HG03175 (cell line): ENCODE results near the gene ADGRD1.
"Not testable (repeated sequence)": the region's sequence is repeated elsewhere in the genome, so short reads cannot be mapped to it uniquely, and the experiment has no call there.

Experiments
- ATAC-seq: cut with Tn5 transposase; IDR thresholded peaks from one replicate; pipeline ENCODE4 v1.9.1; 2021; ENCODE audit warnings: mild to moderate bottlenecking, moderate library complexity; ENCODE audit not compliant: unreplicated experiment

The ADGRD1 gene

DNA sequence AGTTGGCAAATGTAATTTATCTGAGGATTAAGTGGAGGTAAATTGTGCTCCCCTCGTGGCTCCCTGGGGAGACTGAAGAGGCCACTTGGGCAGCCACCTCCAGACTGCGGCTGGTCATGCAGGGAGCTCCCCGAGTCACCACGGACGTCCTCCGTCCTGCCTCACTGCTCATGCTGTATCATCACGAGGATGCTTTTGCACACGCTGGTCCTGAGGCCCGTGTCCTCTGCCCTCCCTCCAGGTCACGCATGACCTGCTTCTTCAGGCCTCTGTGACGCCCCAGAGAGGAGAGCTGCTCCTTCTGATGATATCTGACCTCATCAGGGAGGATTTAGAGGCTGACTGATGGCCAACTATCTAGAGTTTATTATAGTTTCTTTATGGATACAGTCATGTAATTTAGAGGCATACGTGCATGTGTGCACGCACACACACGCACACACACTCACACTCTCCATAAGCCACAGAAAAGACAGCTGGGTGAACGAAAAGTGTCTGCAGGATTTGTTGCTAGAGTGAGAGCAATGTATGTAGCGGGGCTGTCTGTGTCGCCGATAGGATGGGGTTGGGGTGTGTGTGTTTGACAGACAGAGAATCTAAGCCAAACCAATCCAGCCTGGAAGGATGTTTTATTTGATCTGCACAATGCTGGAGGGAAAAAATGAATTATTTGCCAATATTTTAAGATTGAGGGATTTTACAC lies 160.0 kb downstream of the ADGRD1 start:
- ATAC-seq = no peak

DNA sequence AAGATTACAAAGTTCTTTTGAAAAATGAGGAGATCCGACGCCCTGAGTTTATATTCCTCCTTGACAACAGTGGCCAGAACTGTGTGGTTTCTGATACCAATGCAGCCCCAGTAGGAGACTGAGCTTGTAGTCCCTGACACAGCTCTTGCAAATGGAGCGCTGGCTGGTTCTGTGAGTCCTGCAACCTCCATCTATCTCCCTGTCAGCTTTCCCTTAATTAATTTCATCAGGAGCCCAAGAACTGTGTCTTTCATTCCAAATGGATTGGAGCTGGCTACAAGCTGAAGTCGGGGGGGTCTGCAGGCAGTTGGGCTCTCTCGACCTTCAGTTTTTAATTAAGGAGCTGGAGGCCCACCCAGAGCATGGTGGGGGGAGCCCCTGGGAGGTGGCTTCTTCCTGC lies 160.6 kb downstream of the ADGRD1 start:
- no peak for ATAC-seq

DNA sequence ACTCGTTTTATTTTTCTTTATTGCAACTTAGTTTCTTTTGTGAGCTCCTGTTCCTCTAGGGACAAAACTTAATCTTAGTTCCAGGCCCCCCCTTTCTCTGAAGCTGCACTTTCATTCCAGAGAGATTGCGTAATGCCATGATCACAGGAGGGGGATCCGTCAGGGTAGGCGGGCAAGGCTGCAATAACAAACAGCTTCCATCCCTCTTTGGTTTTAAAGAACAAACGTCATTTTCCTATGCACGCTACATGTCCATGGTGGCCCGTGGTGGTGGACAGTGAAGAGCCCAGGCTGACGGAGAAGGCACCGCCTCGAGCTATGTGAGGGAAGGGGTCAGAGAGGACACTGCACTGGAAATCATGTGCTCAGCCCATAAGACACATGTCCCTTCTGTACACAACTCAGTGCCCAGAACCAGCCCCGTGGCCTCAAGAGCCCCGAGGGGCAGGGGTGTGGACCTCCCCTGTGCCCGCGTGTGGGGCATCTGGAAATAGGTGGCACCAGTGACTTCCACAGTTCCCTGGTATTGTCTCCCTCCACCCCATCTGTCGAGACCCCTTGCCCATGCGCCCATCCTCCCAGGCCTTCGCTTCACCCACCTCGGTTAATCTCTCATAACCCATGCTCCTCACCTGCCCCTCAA lies 161.4 kb downstream of the ADGRD1 start:
- ATAC-seq = no peak

DNA sequence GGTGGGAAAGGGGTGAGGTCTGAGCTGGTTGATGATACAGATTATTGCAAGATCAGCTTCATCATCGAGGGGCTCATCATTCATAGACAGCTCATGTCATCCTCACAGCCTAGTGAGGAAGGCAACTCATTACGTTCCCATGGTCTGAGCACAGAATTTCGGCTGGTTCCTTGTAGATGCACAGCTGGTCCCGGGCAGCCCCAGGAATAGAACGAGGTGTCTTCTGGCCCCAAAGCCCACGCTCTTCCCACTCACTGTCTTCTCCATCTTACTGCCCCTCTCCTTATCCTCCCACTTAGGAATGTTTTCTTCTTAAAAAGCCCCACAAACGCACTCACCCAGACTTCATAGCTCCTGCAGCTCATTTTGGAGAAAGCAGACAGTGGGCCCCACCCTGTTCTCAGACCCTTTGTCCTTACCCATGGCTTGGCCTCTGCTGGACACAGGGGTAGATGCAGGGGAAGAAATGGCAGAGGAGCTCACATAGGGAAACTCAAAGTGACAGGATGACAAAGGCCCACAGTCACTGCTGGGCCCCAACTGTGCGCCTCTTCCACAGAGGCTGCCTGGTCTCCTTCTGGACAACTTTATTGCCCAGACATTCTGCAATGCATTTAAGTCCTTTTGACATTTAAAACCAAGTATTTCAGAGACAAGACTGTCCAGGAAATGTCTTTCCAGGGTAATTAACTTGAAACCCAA lies 162.2 kb downstream of the ADGRD1 start:
- ATAC-seq = no peak

DNA sequence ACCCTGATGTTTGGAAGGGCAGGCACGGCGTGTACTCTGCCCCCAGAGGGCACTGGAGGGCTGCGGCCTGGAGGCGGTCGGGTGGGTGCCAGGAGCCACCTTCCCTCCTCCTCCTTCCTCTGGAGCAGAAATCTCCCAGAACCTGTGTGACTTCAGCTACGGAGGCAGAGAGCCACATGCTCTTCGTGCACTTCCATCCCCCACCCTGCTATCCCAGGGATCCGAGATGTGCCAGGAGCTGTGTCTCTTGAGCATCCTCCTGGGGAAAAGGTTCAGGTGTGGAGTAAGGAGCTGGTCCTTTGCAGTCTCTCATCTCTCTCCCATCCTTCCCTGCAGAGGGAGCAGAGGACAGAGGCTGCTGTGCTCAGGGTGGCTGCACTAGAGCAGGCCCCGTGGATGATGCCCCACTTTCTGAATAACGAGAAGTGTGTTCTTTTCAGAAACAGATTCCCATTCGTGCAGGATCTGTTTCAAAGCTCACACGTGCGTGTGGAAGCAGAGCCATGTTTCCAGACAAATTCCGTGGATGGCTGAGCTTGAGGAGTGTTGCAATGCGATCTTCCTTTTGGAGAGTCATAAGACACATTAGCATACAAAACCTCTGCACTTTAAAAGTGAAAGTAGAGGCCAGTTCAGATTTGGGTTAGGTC lies 162.9 kb downstream of the ADGRD1 start:
- no peak for ATAC-seq

DNA sequence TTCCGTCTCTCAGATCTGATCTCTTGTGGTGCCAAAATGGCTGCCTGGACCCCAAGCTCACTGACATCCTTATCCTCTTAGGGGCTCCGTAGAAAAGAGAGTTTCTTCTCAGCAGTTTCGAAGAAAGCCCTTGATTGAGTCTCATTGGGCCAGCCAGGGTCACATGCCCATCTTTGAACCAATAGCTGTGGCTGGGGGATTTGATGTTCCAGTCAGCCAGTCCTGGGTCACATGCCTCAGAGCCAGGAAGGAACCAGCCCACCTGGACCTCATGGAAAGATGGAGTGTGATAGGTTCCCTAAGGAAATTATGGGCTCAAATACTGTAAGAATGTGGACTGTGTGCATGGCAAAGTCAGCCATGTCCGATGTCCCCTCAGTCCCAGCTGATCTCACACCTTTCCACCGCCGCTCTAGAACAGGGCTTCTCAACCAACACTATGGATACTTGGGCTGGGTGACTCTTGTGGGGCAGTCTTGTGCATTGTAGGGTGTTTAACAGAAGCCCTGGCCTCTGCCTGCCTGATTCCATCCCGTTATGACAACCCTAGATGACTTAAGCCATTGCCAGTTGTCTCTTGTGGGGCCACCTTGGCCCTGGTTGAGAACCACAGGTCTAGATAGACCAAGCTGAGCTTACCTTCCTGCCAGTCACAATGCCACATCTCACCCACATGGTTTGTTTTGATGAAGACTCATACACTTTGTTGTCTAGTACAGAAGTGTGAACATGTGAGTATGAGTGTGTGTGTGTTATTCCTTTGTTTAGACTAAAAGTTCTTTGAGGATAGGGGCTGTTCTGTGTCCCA lies 163.9 kb downstream of the ADGRD1 start:
- no peak for ATAC-seq

DNA sequence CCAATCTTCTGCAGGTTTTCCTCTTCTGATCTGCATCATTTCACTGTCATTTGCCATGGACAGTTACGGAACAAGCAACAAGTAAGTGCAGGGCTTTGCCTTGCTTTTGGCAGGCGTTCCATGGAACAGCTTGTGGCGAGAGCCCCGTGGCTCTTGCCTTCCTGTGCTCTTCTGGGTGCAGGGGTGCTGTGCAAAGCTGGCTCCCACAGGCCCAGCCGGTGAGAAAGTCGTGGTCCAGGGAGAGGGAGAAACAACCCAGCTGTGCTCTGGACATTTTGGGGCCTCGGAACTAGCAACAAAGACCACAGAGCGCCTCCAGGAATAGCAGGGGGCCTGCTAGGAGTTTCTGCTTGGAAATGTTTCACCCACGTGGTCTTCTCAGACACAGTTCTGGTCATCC lies 164.7 kb downstream of the ADGRD1 start:
- ATAC-seq = no peak

DNA sequence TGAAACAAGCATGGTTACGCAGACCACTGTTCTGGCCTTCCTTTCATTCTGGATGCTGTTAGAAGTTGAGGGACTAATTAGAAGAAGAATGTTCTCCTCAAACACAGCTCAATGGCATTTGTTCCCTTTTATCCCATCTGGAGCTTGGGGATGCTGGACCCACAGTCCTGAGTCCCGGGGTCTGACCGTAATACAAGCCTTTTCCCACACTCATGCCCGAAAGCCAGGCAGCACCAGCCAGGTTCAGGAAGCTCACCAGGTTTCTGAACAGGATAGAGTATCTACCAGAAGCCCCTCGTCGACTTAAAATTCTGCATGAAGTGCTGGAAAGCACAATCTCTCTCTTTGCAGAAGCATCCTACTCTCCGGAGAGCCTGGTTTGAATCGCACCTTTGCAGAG lies 165.6 kb downstream of the ADGRD1 start:
- not testable (repeated sequence) for ATAC-seq

DNA sequence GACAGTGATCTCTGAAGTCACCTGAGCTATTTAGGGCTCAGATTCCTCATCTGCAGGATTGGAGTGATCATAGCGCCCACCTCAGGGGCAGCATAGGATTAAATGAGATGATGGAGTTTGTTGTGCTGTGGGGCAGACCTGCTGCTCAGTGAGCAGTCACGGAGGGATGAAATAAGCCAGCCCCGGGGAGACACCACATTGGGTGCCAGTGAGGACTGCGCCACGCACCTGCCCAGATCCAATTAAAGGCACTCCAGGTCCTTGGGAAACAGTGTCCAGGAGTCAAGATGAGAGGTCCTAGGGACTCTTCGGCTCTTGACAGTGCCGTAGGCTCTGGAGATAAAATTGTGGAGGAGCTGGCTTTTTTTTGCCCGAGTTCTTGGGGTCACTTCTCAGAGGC lies 166.2 kb downstream of the ADGRD1 start:
- no peak for ATAC-seq

DNA sequence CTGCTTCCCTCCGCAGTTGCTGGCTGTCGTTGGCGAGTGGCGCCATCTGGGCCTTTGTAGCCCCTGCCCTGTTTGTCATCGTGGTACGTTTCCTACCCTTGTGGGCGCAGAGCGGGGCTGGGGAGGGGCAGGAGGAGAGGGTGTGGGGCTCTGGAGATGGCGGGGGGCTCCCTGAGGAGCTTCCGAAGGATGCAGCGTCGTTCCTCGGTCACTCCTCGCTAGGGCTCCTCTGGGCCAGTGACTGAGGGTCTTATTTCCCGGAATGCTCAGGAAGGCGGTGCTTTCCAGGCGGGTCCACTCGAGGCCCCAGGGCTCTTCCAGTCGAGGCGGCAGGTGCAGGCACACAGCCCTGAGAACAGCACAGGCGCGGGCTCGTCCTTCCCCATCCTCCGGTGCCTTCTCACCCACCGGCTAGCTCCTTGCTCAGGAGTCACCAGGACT lies 167.1 kb downstream of the ADGRD1 start:
- ATAC-seq = no peak

DNA sequence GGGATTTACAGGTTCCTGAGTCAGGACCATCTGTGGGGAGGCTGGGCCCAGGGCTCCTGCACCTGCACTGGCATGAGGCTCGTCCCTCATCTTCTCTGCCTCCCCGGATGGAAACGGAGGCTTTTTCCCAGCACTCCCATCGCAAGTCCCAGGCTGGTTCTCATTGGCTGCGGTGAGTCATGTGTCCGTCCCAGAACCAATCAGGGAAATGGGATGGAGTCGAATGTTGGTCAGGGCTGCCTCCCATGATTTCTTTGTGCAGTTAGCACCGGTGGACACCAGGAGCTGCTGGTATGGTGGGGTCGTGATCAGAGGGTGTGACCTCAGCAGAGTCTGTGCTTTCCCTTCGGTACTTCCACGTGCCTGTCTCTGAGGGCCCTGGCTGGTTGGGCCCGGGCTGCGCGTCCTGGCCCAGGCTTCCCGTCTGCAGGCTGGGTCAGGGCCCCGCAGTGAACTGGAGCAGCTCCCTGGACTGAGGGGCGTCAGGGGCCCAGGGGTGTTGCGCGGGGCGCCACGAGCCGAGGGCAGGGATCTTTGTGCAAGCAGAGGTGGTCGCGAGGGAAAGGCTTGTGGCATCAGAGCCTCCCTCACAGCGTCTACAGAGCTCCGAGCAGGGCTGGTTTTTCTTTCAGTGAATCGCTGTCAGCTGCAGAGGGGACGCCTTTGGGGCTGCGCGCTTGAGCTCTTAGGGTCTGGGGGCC lies 168.1 kb downstream of the ADGRD1 start:
- no peak for ATAC-seq

DNA sequence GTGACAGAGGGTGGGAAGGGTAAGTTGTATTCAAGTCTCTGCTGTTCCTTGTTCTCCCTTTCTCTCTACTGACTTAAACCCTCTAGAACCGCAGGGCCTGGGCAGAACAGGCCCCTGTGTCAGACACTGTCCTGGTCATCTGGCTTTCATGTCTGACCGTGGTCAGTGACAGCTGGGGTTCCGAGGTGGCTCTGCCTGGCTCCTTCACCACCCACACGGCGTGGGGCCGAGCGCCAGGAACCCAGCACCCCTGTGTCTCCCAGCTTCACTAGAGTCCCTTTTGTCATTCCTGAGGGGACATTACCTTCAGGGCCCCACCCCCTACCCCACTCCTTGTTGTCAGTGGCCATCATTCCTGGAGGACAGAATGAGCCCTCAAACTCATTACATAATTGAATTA lies 168.9 kb downstream of the ADGRD1 start:
- no peak for ATAC-seq

DNA sequence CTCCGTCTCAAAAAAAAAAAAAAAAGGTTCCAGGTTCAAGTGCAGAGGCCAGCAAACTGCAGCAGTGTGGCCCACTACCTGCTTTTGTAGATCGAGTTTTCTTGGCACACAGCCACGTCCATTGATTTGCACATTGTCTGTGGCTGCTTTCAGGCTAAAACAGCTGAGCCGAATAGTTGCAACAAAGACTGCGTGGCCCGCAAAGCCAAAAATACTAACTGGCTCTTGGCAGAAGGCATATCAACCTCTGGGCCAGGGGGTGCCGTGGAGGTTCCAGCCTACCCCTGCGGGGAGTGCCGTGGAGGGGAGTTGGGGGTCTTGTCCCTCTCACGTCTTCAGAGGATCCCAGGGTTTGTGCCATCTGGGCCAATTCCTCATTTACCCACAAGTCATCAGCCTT lies 170.1 kb downstream of the ADGRD1 start:
- ATAC-seq = no peak

DNA sequence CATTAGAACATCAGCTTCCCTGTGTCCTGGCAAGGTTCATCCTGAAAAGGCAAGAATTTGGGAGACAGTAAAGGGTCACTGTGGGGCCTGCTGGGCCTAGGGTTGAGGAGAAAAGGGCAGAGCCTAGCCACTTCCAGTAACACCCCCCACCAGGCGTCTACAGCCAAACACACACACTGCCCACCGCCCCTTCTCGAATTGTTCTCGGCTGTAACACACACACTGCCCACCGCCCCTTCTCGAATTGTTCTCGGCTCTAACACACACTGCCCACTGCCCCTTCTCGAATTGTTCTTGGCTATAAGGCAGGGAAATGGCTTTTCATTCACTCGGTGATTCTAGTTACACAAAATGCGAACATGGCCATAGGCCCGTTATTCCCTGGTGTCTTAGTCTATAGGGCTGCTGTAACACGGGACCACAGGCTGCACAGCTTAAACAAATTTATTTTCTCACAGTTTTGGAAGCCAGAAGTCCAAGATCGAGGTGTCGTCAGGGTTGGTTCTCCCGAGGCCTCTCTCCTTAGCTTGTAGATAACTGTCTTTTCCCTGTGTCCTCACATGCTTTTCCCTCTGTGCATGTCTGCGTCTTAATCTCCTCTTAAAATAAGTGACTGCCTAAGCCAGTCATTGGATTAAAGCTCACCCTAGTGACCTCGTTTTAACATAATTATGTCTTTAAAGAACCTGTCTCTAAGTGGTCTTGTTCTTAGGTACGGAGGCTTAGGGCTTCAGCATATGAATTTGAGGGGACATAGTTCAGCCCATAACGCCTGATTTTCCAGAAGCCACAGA lies 171.0 kb downstream of the ADGRD1 start:
- ATAC-seq = no peak

DNA sequence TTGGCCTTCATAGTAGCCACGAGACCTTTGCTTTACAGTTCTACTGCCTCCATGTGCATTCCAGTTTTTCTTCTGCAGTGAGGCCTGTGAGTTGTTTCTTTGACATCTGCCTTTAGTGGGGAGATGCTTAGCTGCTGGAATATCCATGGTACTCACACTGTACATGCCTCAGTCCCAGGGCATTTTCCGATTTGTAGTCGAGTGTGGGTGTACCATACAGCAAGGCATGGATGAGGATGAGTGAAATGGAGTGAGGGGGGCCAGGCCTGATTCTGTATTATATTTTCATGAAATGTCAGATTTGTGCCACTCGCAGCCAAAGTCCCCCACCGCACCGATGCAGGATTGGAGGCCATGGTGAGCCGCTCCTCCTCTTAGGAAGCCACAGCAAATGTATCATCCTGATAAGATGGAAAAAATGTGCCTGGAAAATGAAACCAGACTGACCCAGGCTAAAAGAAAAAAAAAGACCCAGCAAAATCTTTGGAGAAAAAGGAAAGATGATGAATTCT lies 173.0 kb downstream of the ADGRD1 start:
- ATAC-seq = no peak

DNA sequence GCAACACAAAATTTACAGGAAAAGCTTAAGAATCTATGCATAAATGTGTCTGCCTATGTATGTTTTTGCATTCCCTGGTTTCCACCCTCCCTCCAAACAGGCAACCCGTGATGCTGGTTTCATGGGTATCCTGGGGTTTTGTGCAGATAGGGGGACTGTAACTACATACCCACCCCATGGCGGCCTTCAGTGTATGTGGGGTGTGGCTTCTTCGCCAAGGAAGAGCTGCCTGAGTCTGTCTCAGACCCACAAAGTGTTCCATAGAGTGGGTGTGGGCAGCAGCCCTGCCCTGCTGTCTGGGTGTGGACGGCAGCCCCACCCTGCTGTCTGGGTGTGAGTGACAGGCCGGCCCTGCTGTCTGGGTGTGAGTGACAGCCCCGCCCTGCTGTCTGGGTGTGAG lies 174.8 kb downstream of the ADGRD1 start:
- ATAC-seq = no peak

DNA sequence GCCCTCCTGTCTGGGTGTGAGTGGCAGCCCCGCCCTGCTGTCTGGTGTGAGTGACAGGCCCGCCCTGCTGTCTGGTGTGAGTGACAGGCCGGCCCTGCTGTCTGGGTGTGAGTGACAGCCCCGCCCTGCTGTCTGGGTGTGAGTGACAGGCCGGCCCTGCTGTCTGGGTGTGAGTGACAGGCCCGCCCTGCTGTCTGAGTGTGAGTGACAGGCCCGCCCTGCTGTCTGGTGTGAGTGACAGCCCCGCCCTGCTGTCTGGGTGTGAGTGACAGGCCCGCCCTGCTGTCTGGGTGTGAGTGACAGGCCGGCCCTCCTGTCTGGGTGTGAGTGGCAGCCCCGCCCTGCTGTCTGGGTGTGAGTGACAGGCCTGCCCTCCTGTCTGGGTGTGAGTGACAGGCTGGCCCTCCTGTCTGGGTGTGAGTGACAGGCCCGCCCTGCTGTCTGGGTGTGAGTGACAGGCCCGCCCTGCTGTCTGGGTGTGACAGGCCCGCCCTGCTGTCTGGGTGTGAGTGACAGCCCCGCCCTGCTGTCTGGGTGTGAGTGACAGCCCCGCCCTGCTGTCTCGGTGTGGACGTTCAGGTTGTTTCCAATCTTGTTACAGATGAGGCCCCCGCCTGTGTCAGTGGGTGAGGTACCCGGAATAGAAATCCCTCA lies 175.4 kb downstream of the ADGRD1 start:
- not testable (repeated sequence) for ATAC-seq

DNA sequence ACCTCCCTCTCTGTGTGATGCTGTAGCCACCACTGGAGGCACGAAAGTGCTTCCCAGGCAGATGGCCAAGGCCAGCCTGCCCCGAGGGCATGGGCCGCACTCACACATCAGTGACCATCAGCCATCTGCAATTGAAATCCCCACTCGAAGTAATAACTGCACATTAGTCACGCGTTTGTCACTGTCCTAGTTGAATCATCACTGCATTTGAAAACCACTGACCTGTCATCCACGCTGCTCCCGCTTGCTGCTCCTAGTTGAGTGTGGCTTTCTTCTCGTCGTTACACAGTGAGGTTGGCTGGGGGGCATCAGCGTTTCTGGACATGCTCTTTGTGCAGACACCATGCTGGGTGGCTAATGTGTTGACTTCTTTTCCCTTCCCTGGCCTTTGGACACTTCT lies 176.1 kb downstream of the ADGRD1 start:
- ATAC-seq = no peak
